ENCODE results near the gene NHSL2.
"Not testable (repeated sequence)": the region's sequence is repeated elsewhere in the genome, so short reads cannot be mapped to it uniquely, and the experiment has no call there.

GRCh38 chrX:72058346-72058745 is 147.7 kb downstream of the NHSL2 start:
- TF ChIP-seq CTCF, POLR2A (IDR thresholded peaks at IDR 0.05): not testable (repeated sequence)

Measured in uterus (tissue), 2 donors.